Activated CD8-positive, alpha-beta T cell treated with anti-CD3 and anti-CD28 coated beads, Interleukin-2, amount 10 ng/mL, durations not matched to agents 7 days and 5 days (primary cell): ENCODE results near the gene MIDN. TPM values are rescaled to one million over a fixed set of nuclear protein-coding genes. Genes with fewer than 3 reads are reported as not detected.
"Not testable (repeated sequence)": the region's sequence is repeated elsewhere in the genome, so short reads cannot be mapped to it uniquely, and the experiment has no call there.

ENCODE experiments used
- ATAC-seq: fragments of 150-1000 bp; cut with Tn5 transposase; one replicate; pipeline ENCODE4 v1.10.0; 2021; ENCODE audit warnings: moderate library complexity
- CTCF ChIA-PET: fragments of 350-600 bp; sonication (Branson Sonifier 250); formaldehyde crosslinking; loops from one replicate; lab custom pipeline; 2021; ENCODE audit warnings: antibody characterized with exemption; lab: Charles Lee
- POLR2A ChIA-PET: fragments of 350-600 bp; sonication (Branson Sonifier 250); formaldehyde crosslinking; loops from one replicate; lab custom pipeline; 2021; ENCODE audit warnings: antibody characterized with exemption; lab: Charles Lee
- DNase-seq: peaks from one replicate; pipeline ENCODE4 v3.0.0-alpha.2; 2020
- H3K27ac Mint-ChIP-seq: one replicate; pipeline ENCODE4 v1.8.0; 2021; ENCODE audit warnings: mild to moderate bottlenecking, mixed read lengths
- H3K27me3 Mint-ChIP-seq: one replicate; pipeline ENCODE4 v1.8.0; 2021; ENCODE audit warnings: low read depth, mixed read lengths
- H3K36me3 Mint-ChIP-seq: one replicate; pipeline ENCODE4 v1.8.0; 2021; ENCODE audit warnings: low read depth, mixed read lengths
- H3K4me1 Mint-ChIP-seq: one replicate; pipeline ENCODE4 v1.8.0; 2021; ENCODE audit warnings: low read depth, mixed read lengths
- H3K4me3 Mint-ChIP-seq: one replicate; pipeline ENCODE4 v1.8.0; 2021; ENCODE audit warnings: mild to moderate bottlenecking, mixed read lengths
- H3K9me3 Mint-ChIP-seq: one replicate; pipeline ENCODE4 v1.8.0; 2022; ENCODE audit warnings: mixed read lengths; ENCODE audit not compliant: insufficient read depth
- total RNA-seq, 2 experiments: library from RNA; stranded (reverse); gene quantifications; one replicate each; pipeline ENCODE4 v1.2.3, GENCODE V29; 2021

MIDN gene
- 10 to 100 TPM; 88.4 to 94.3 TPM for total RNA-seq

- Mint-ChIP-seq H3K4me1 (peaks cover 17% of the 10 kb centered on the region), H3K36me3 (peaks cover 20% of the 10 kb centered on the region), H3K9me3 (no peaks in the 10 kb centered on the region), H3K4me3 (peak within 1 kb of the TSS; percentile 78), H3K27ac (peak within 1 kb of the TSS; percentile 90), H3K27me3 (no peaks in the 10 kb centered on the region)
- POLR2A ChIA-PET, result interaction anchor here (0.6 to 1.0 kb wide), 3 partner anchors 14 to 21 kb away, joined by 3 to 8 read pairs (median 5); partner anchors contain the start of gene CIRBP
- CTCF ChIA-PET, result interaction anchor here (1.0 to 8.2 kb wide), 2 partner anchors 18 to 19 kb away, joined by 6 to 606 read pairs; partner anchors contain the start of gene CIRBP
- peak; percentile 8 for ATAC-seq
- peak; percentile 78 for DNase-seq
Observed at GRCh38 chr19:1248139-1248785, at the start of gene MIDN. TSS of gene MIDN (plus strand) at chr19:1248583. CDS start at chr19:1250297, 1,714 bp downstream.

- peaks cover 15% of the 10 kb centered on the region for H3K4me1 Mint-ChIP-seq
- ATAC-seq (no peak), DNase-seq (no peak)
- no peaks in the 10 kb centered on the region for H3K36me3 Mint-ChIP-seq
- H3K9me3 Mint-ChIP-seq, result no peaks in the 10 kb centered on the region
- no peak overlapping the region for H3K4me3 Mint-ChIP-seq
- H3K27ac Mint-ChIP-seq, result no peak overlapping the region
- ChIA-PET POLR2A (no interaction called here), CTCF (interaction anchor here (1.0 to 1.4 kb wide), 3 partner anchors 86 to 88 kb away, joined by 3 to 7 read pairs (median 3); no protein-coding TSS in a partner anchor)
- no peaks in the 10 kb centered on the region for H3K27me3 Mint-ChIP-seq
Observed at GRCh38 chr19:1199531-1199930, 48.9 kb upstream of the MIDN start.

GRCh38 chr19:1200614-1201013 lies 47.8 kb upstream of the MIDN start:
- ATAC-seq, H3K4me3 Mint-ChIP-seq, H3K27ac Mint-ChIP-seq, H3K27me3 Mint-ChIP-seq, H3K36me3 Mint-ChIP-seq, H3K9me3 Mint-ChIP-seq, DNase-seq: not testable (repeated sequence)
- CTCF ChIA-PET, result interaction anchor here (1.1 to 1.4 kb wide), 2 partner anchors 40 to 87 kb away, joined by 3 to 7 read pairs; no protein-coding TSS in a partner anchor
- POLR2A ChIA-PET, result interaction anchor here (0.9 kb wide), 2 partner anchors 67 to 116 kb away, joined by 3 to 5 read pairs; no protein-coding TSS in a partner anchor
- H3K4me1 Mint-ChIP-seq, result peaks cover 15% of the 10 kb centered on the region

DNA sequence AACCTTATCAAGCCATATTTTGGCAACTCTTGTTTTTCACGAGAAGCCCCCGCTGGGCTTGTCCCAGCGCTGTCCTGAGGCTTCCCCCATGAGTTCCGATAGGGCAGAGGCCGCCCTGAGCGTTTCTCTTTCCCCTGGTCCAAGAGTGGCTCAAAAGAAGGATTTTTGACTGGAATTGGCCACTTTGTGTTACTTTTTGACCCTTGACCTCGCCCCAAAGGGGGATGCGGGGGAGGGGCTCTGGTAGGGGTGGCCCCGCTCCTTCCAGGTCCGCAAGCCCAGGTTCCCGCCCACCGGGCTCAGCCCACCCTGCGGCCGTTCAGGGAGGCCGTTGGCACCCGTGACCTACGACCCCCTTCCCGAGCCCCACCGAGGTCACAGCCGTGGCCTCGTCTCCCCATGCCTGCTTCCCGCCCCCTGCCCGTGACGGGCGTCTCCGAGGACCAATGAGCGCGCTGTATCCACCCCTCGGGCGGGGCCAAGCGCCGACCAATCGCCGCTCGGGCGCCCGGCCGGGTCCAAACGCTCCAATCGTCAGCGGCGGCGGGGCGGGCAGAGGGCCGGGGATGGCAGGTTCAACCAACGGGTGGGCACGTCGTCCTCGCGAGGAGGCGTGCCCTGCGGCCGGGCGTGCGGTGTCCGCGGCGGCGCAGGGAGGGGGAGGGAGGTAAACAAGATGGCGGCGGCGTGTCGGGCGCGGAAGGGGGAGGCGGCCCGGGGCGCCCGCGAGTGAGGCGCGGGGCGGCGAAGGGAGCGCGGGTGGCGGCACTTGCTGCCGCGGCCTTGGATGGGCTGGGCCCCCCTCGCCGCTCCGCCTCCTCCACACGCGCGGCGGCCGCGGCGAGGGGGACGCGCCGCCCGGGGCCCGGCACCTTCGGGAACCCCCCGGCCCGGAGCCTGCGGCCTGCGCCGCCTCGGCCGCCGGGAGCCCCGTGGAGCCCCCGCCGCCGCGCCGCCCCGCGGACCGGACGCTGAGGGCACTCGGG lies 43.0 kb upstream of the MIDN start, which contains the start of gene STK11:
Gene STK11, plus strand, starts transcription at position 665 of the 986 bp plus-strand sequence. CDS start 1,136 bp downstream, outside the sequence.
- ChIA-PET CTCF (interaction anchor here (1.0 kb wide), 1 partner anchor 61 kb away, joined by 4 read pairs; no protein-coding TSS in a partner anchor), POLR2A (no interaction called here)
- Mint-ChIP-seq H3K4me1 (peaks cover 33% of the 10 kb centered on the region), H3K27ac (peak within 1 kb of the TSS; percentile 93), H3K4me3 (peak within 1 kb of the TSS; percentile 97), H3K27me3 (no peaks in the 10 kb centered on the region), H3K9me3 (no peaks in the 10 kb centered on the region), H3K36me3 (peaks cover 25% of the 10 kb centered on the region)
- DNase-seq (peak; percentile 99), ATAC-seq (peak; percentile 97)

DNA sequence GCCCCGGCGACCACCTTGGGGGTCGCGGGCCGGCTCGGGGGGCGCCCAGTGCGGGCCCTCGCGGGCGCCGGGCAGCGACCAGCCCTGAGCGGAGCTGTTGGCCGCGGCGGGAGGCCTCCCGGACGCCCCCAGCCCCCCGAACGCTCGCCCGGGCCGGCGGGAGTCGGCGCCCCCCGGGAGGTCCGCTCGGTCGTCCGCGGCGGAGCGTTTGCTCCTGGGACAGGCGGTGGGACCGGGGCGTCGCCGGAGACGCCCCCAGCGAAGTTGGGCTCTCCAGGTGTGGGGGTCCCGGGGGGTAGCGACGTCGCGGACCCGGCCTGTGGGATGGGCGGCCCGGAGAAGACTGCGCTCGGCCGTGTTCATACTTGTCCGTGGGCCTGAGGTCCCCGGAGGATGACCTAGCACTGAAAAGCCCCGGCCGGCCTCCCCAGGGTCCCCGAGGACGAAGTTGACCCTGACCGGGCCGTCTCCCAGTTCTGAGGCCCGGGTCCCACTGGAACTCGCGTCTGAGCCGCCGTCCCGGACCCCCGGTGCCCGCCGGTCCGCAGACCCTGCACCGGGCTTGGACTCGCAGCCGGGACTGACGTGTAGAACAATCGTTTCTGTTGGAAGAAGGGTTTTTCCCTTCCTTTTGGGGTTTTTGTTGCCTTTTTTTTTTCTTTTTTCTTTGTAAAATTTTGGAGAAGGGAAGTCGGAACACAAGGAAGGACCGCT lies 42.1 kb upstream of the MIDN start:
- Mint-ChIP-seq H3K9me3 (no peaks in the 10 kb centered on the region), H3K27me3 (no peaks in the 10 kb centered on the region), H3K4me1 (peaks cover 33% of the 10 kb centered on the region), H3K27ac (peak overlapping the region; percentile 93), H3K36me3 (peaks cover 25% of the 10 kb centered on the region), H3K4me3 (peak overlapping the region; percentile 97)
- ChIA-PET CTCF (interaction anchor here (0.6 kb wide), 1 partner anchor 32 kb away, joined by 3 read pairs; no protein-coding TSS in a partner anchor), POLR2A (no interaction called here)
- no peak for ATAC-seq
- no peak for DNase-seq

DNA sequence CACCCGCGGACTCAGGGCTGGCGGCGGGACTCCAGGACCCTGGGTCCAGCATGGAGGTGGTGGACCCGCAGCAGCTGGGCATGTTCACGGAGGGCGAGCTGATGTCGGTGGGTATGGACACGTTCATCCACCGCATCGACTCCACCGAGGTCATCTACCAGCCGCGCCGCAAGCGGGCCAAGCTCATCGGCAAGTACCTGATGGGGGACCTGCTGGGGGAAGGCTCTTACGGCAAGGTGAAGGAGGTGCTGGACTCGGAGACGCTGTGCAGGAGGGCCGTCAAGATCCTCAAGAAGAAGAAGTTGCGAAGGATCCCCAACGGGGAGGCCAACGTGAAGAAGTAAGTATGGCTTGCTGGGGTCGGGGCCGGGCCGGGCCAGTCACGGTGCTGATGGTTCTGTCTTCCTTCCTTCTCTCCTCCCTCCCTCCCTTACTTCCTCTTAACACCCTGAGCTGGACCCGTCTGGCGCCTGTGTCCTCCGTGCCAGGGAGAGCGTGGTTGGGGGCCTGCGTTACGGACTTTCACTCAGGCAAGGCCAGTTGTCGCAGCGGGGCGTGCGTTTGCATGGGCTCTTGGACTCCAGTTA lies 41.4 kb upstream of the MIDN start:
- peak; percentile 5 for ATAC-seq
- no peaks in the 10 kb centered on the region for H3K9me3 Mint-ChIP-seq
- DNase-seq, result peak; percentile 57
- H3K36me3 Mint-ChIP-seq, result peaks cover 28% of the 10 kb centered on the region
- peak overlapping the region; percentile 97 for H3K4me3 Mint-ChIP-seq
- peaks cover 37% of the 10 kb centered on the region for H3K4me1 Mint-ChIP-seq
- peak overlapping the region; percentile 93 for H3K27ac Mint-ChIP-seq
- H3K27me3 Mint-ChIP-seq, result no peaks in the 10 kb centered on the region
- CTCF ChIA-PET, result interaction anchor here (0.6 kb wide), 1 partner anchor 32 kb away, joined by 3 read pairs; no protein-coding TSS in a partner anchor
- POLR2A ChIA-PET, result no interaction called here

DNA sequence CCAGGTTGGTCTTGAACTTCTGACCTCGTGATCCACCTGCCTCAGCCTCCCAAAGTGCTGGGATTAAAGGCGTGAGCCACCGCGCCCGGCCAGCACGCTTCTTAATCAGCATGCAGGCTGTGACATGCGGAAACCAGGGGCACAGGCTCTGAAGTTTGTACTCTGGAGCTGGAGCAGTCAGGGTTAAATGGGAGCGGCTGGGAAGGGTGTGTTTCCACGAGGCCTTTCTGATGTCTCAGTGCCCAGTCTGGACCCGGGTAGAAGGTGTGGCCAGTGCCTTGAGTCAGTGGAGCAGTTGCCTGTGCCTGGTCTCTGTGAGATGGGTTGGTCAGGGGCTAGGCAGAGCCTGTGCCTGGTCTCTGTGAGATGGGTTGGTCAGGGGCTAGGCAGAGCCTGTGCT lies 39.6 kb upstream of the MIDN start:
- Mint-ChIP-seq H3K4me1 (peaks cover 35% of the 10 kb centered on the region), H3K4me3 (peak overlapping the region; percentile 18), H3K36me3 (peaks cover 37% of the 10 kb centered on the region)
- DNase-seq, H3K9me3 Mint-ChIP-seq, H3K27ac Mint-ChIP-seq, POLR2A ChIA-PET, ATAC-seq, H3K27me3 Mint-ChIP-seq: not testable (repeated sequence)
- CTCF ChIA-PET, result interaction anchor here (1.6 kb wide), 1 partner anchor 95 kb away, joined by 5 read pairs; no protein-coding TSS in a partner anchor

DNA sequence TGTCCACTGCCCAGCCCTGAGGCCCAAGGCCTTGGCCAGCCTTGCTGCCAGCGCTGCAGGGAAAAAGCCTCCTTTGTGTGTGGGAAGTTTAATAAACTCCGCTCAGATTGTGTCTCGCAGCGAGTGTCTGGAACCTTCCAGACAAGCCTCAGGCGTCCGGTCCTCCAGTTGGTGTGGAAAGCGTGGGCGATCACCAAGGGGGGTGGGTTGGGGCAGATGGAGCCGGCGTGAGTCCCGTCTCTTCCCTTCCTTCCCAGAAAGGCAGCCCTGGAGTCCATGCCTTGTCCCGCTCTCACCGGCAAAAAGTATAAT lies 38.2 kb upstream of the MIDN start:
- Mint-ChIP-seq H3K9me3 (no peaks in the 10 kb centered on the region), H3K27ac (peak overlapping the region; percentile 25), H3K4me1 (peaks cover 35% of the 10 kb centered on the region), H3K36me3 (peaks cover 40% of the 10 kb centered on the region), H3K27me3 (no peaks in the 10 kb centered on the region), H3K4me3 (no peak overlapping the region)
- DNase-seq, result no peak
- no peak for ATAC-seq
- ChIA-PET POLR2A (interaction anchor here (0.6 to 0.7 kb wide), 2 partner anchors 93 to 97 kb away, joined by 3 read pairs; no protein-coding TSS in a partner anchor), CTCF (interaction anchor here (1.6 to 2.3 kb wide), 2 partner anchors 34 to 97 kb away, joined by 5 to 7 read pairs; no protein-coding TSS in a partner anchor)

GRCh38 chr19:1211494-1212234 lies 36.7 kb upstream of the MIDN start:
- ATAC-seq (no peak), DNase-seq (no peak)
- ChIA-PET CTCF (interaction anchor here (0.9 to 2.3 kb wide), 2 partner anchors 32 to 145 kb away, joined by 3 to 7 read pairs; no protein-coding TSS in a partner anchor), POLR2A (interaction anchor here (0.7 kb wide), 2 partner anchors 126 to 919 kb away, joined by 3 read pairs; no protein-coding TSS in a partner anchor)
- Mint-ChIP-seq H3K9me3 (no peaks in the 10 kb centered on the region), H3K4me3 (no peak overlapping the region), H3K4me1 (peaks cover 41% of the 10 kb centered on the region), H3K27ac (peak overlapping the region; percentile 52), H3K36me3 (peaks cover 38% of the 10 kb centered on the region), H3K27me3 (no peaks in the 10 kb centered on the region)
